HepG2 (cell line): Measurements from ENCODE around the gene ZDHHC19. TPM values are rescaled to one million over a fixed set of nuclear protein-coding genes. Genes with fewer than 3 reads are reported as not detected.
A peak's percentile ranks its signal among the peaks of the same experiment; 100 is the strongest.
"Not testable (repeated sequence)": the region's sequence is repeated elsewhere in the genome, so short reads cannot be mapped to it uniquely, and the experiment has no call there.

ENCODE experiments used
- ATAC-seq: fragments of 200-7000 bp; cut with Tn5 transposase; 3 replicates; pipeline ENCODE4 v1.9.1; 2020; ENCODE audit warnings: mild to moderate bottlenecking, moderate library complexity
- BruUV-seq: library from RNA; stranded (reverse); fragments of 400-500 nt; replicated peaks from 2 replicates; lab custom pipeline; 2021; lab: Mats Ljungman, UMichigan
- CTCF ChIA-PET: fragments of 300-600 bp; formaldehyde crosslinking; extraction: SDS; loops from one replicate; lab custom pipeline; 2021; ENCODE audit warnings: low total read pairs, inconsistent platforms, low intra/inter-chr PET ratio; lab: Yijun Ruan, JAX
- POLR2A ChIA-PET: fragments of 350-600 bp; sonication (Branson Sonifier 250); formaldehyde crosslinking; loops from one replicate; lab custom pipeline; 2020; ENCODE audit warnings: antibody characterized with exemption, inconsistent platforms; lab: Yijun Ruan, JAX
- DNase-seq: peaks from one replicate; pipeline ENCODE4 v3.0.0-alpha.2; 2015; ENCODE audit warnings: low spot score
- FAIRE-seq: peaks from 3 replicates; lab custom pipeline; 2011; peaks lifted over from hg19 to GRCh38; lab: Jason Lieb, UNC
- H2AFZ ChIP-seq: one replicate; pipeline ENCODE4 v1.6.1; 2011; ENCODE audit warnings: low read length, inconsistent platforms
- H3K27ac ChIP-seq: fragments of 300-600 bp; 3 replicates; pipeline ENCODE4 v1.8.0; 2011; ENCODE audit warnings: mixed run types, mild to moderate bottlenecking, mixed read lengths, low read length, inconsistent platforms; ENCODE audit not compliant: insufficient read depth; ENCODE audit errors: extremely low read length
- H3K27me3 ChIP-seq, 2 experiments: fragments of 200-600 bp in 1 of 2; 2 replicates in 1 of 2; 3 replicates in 1 of 2; pipeline versions ENCODE4 v1.6.0 to v1.8.0; 2011; ENCODE audit warnings: low read length in 2 of 2, mild to moderate bottlenecking in 2 of 2, moderate library complexity in 2 of 2, inconsistent platforms in 1 of 2; ENCODE audit not compliant: insufficient read depth in 2 of 2, control insufficient read depth in 1 of 2
- H3K36me3 ChIP-seq, 2 experiments: fragments of 200-600 bp in 1 of 2; replicated peaks in 1 of 2; 2 replicates in 1 of 2; 3 replicates in 1 of 2; pipeline versions ENCODE4 v1.5.1 to v1.8.0; 2011; ENCODE audit warnings: low read length in 2 of 2, inconsistent platforms in 1 of 2; ENCODE audit not compliant: insufficient read depth in 2 of 2, control insufficient read depth in 1 of 2
- H3K4me1 ChIP-seq: 2 replicates; pipeline ENCODE4 v1.5.1; 2012; ENCODE audit warnings: low read length, inconsistent platforms; ENCODE audit not compliant: insufficient read depth
- H3K4me2 ChIP-seq: 2 replicates; pipeline ENCODE4 v1.6.0; 2011; ENCODE audit warnings: low read depth, low read length, inconsistent platforms
- H3K4me3 ChIP-seq, 3 experiments: fragments of 200-600 bp in 1 of 3; sonication (generic), shearing (Covaris generic) in 1 of 3; replicated peaks in 1 of 3; 2 replicates each; pipeline ENCODE4 v1.5.1; 2011 to 2016; ENCODE audit warnings: low read length in 3 of 3, inconsistent platforms in 2 of 3, low read depth in 2 of 3, mild to moderate bottlenecking in 2 of 3, control low read depth in 1 of 3, mixed read lengths in 1 of 3; ENCODE audit not compliant: insufficient read depth in 1 of 3
- H3K79me2 ChIP-seq: one replicate; pipeline ENCODE4 v1.6.1; 2011; ENCODE audit warnings: low read length, inconsistent platforms; ENCODE audit not compliant: insufficient read depth
- H3K9ac ChIP-seq: 2 replicates; pipeline ENCODE4 v1.6.0; 2011; ENCODE audit warnings: mild to moderate bottlenecking, low read depth, low read length, inconsistent platforms; ENCODE audit not compliant: insufficient read depth
- H3K9me3 ChIP-seq: 2 replicates; pipeline ENCODE4 v1.5.1; 2012; ENCODE audit warnings: mild to moderate bottlenecking, low read length
- H4K20me1 ChIP-seq: 2 replicates; pipeline ENCODE4 v1.6.0; 2011; ENCODE audit warnings: inconsistent platforms, mild to moderate bottlenecking, low read length, moderate library complexity; ENCODE audit not compliant: insufficient read depth
- ASH2L ChIP-seq: fragments of 300-600, 200-600 bp; sonication (generic); IDR thresholded peaks from 2 replicates; pipeline ENCODE4 v1.7.0; 2017; ENCODE audit warnings: low read depth, mild to moderate bottlenecking, moderate library complexity, mixed read lengths, low read length; ENCODE audit not compliant: insufficient read length
- ELF4 ChIP-seq: sonication (generic); formaldehyde crosslinking; IDR thresholded peaks from 2 replicates; pipeline ENCODE4 v1.5.0; 2020; ENCODE audit warnings: missing genetic modification reagents, mild to moderate bottlenecking, moderate library complexity, borderline replicate concordance
- KDM2A ChIP-seq: sonication (generic); formaldehyde crosslinking; IDR thresholded peaks from 2 replicates; pipeline ENCODE4 v1.4.0; 2020; ENCODE audit warnings: low read depth, missing genetic modification reagents, borderline replicate concordance
- NFKB2 ChIP-seq: sonication (generic); formaldehyde crosslinking; IDR thresholded peaks from 2 replicates; pipeline ENCODE4 v1.4.0; 2020; ENCODE audit warnings: missing genetic modification reagents, borderline replicate concordance
- NPAS2 ChIP-seq: sonication (generic); formaldehyde crosslinking; IDR thresholded peaks from 2 replicates; pipeline ENCODE4 v1.8.0; 2022; ENCODE audit warnings: mild to moderate bottlenecking, missing genetic modification reagents, borderline replicate concordance
- ZNF773 ChIP-seq: sonication (generic); formaldehyde crosslinking; IDR thresholded peaks from 2 replicates; pipeline ENCODE4 v1.4.0; 2020; ENCODE audit warnings: missing genetic modification reagents, borderline replicate concordance
- ZSCAN25 ChIP-seq: sonication (generic); formaldehyde crosslinking; IDR thresholded peaks from 2 replicates; pipeline ENCODE4 v1.8.0; 2022; ENCODE audit warnings: mild to moderate bottlenecking, missing genetic modification reagents
- WGBS: methylation state at CpG from one replicate; pipeline ENCODE4 v1.1.6; 2017; ENCODE audit warnings: low lambda C conversion rate; 5-methylcytosine and 5-hydroxymethylcytosine counted together
- in situ Hi-C: cut with HindIII; loops from 2 replicates; pipeline ENCODE4 v1.10.0; 2017; ENCODE audit warnings: low pct_unique_long_range_greater_than_20kb; ENCODE audit not compliant: extremely low pct_ligation_motif_present
- intact Hi-C: fragments of 100-400 bp; cut with micrococcal nuclease; formaldehyde crosslinking; loops from one replicate; pipeline ENCODE4 v1.10.0; 2022; ENCODE audit not compliant: unreplicated experiment
- polyA plus RNA-seq, 8 experiments: library from polyadenylated mRNA; depleted of rRNA in 3 of 8; stranded (reverse) in 7 of 8; unstranded in 1 of 8; fragments of >200 nt; fragmentation: Illumina TruSeq in 4 of 8; extraction: Trizol in 4 of 8; gene quantifications; 2 replicates each; pipeline versions ENCODE4 v1.2.1 to v1.2.3, GENCODE V29; 2011 to 2016; ENCODE audit warnings: low read depth in 4 of 8, missing spikeins in 1 of 8, mixed read lengths in 1 of 8; ENCODE audit not compliant: insufficient read depth in 1 of 8
- total RNA-seq, 5 experiments: library from RNA; depleted of rRNA; stranded (reverse); fragments of >200 nt; fragmentation: Illumina TruSeq; extraction: Trizol; gene quantifications; 2 replicates each; pipeline ENCODE4 v1.2.3, GENCODE V29; 2016; ENCODE audit warnings: low read depth in 1 of 5
- TF ChIP-seq, protein P1 (sequence below): fragments of 450-650 bp; IDR thresholded peaks from 2 replicates; pipeline ENCODE4 v1.6.1; 2016
- TF ChIP-seq, protein P2 (sequence below): sonication (generic); formaldehyde crosslinking; IDR thresholded peaks from 2 replicates; pipeline ENCODE4 v1.4.0; 2020; ENCODE audit warnings: missing genetic modification reagents
- TF ChIP-seq, protein P3 (sequence below): sonication (generic); formaldehyde crosslinking; IDR thresholded peaks from 2 replicates; pipeline ENCODE4; 2020; ENCODE audit warnings: missing genetic modification reagents, mild to moderate bottlenecking, borderline replicate concordance

ZDHHC19 gene
- total and polyA plus RNA-seq, 2 of the 13 experiments (the other 11 are each of a cell fraction or from before 2014, with no cell fraction given) = 0.22 to 0.53 TPM

DNA sequence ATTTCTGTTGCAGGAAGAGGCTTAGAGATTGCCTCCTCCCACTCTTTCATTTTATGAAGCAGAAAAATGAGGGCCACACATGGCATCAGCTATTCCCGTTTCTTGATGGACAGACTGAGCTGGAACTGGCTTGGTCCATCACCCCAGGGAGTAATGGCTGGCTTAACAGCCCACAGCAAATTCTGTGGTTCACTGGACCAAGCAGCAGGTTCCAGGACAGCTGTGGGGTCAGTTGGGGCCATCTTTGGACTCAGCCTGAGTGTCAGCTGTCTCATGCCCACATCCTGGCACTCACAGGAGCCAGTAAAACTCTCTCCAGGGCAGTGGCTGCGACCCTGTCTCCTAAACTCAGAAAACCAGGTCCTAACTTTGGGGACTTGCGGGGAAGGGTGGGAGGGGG lies 36.5 kb downstream of the ZDHHC19 start (continued):
- TF ChIP-seq KDM2A (no peak), ASH2L (no peak), NPAS2 (CRISPR knock-in tag) (no peak)
- TF ChIP-seq, protein P1, sequence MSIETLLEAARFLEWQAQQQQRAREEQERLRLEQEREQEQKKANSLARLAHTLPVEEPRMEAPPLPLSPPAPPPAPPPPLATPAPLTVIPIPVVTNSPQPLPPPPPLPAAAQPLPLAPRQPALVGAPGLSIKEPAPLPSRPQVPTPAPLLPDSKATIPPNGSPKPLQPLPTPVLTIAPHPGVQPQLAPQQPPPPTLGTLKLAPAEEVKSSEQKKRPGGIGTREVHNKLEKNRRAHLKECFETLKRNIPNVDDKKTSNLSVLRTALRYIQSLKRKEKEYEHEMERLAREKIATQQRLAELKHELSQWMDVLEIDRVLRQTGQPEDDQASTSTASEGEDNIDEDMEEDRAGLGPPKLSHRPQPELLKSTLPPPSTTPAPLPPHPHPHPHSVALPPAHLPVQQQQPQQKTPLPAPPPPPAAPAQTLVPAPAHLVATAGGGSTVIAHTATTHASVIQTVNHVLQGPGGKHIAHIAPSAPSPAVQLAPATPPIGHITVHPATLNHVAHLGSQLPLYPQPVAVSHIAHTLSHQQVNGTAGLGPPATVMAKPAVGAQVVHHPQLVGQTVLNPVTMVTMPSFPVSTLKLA = no peak

DNA sequence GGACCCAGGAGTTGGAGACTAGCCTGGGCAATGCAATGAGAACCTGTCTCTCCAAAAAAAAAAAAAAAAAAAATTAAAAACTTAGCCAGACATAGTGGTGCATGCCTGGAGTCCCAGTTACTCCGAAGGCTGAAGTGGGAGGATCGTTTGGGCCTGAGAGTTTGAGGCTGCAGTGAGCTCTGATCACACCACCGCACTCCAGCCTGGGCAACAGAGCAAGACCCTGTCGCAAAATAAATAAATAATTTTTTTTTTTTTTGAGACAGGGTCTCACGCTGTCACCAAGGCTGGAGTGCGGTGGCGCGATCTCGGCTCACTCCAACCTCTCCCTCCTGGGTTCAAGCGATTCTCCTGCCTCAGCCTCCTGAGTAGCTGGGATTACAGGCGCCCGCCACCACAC lies 40.9 kb downstream of the ZDHHC19 start:
- H3K9me3 ChIP-seq, H3K4me2 ChIP-seq, CTCF ChIA-PET, in situ Hi-C loops, H3K27me3 ChIP-seq, DNase-seq, FAIRE-seq, ATAC-seq, H2AFZ ChIP-seq, H3K79me2 ChIP-seq, H3K27ac ChIP-seq, H4K20me1 ChIP-seq, H3K9ac ChIP-seq, H3K36me3 ChIP-seq, BruUV-seq, H3K4me3 ChIP-seq: not testable (repeated sequence)
- H3K4me1 ChIP-seq = peaks cover 23% of the 10 kb centered on the region
- POLR2A ChIA-PET = interaction anchor here (0.7 kb wide), 1 partner anchor 168 kb away, joined by 3 read pairs; the partner anchor contains the start of gene TM4SF19
- WGBS = 73% methylated on average over 12 of the region's 12 CpGs
- intact Hi-C loops = loop anchor here (10.0 kb wide), 1 partner anchor 45 kb away; no protein-coding TSS in a partner anchor

DNA sequence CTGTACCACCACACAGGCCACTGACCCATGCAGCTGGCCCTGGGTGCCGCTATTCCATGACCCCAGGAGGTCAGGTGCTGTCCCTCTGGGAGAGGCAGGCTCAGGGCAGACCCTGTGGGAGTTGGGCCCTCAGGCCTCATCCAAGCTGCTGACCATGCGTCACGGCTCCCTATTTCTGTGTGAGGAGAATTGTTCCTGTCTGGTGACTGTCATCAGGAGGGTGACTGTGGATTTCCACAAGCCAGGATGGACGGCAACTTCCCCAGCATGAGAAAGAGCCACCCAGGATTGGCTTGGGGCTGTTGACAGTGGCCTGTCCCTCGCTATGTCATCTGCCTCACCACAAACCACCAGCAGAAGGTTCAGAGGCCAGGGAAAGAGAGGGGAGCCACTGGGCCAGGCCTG lies 41.4 kb downstream of the ZDHHC19 start:
- in situ Hi-C loops = no loop called here
- DNase-seq = no peak
- BruUV-seq = no TSS peak
- H3K36me3 ChIP-seq = no peaks in the 10 kb centered on the region
- WGBS = 40% methylated on average over 4 of the region's 5 CpGs
- peak; percentile 58 for ATAC-seq
- ChIA-PET POLR2A (no interaction called here), CTCF (no interaction called here)
- no peak overlapping the region for H3K9ac ChIP-seq
- no peak overlapping the region for H2AFZ ChIP-seq
- no peaks in the 10 kb centered on the region for H3K79me2 ChIP-seq
- H4K20me1 ChIP-seq = no peaks in the 10 kb centered on the region
- TF ChIP-seq, protein P2, sequence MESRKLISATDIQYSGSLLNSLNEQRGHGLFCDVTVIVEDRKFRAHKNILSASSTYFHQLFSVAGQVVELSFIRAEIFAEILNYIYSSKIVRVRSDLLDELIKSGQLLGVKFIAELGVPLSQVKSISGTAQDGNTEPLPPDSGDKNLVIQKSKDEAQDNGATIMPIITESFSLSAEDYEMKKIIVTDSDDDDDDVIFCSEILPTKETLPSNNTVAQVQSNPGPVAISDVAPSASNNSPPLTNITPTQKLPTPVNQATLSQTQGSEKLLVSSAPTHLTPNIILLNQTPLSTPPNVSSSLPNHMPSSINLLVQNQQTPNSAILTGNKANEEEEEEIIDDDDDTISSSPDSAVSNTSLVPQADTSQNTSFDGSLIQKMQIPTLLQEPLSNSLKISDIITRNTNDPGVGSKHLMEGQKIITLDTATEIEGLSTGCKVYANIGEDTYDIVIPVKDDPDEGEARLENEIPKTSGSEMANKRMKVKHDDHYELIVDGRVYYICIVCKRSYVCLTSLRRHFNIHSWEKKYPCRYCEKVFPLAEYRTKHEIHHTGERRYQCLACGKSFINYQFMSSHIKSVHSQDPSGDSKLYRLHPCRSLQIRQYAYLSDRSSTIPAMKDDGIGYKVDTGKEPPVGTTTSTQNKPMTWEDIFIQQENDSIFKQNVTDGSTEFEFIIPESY = no peak
- TF ChIP-seq ELF4 (CRISPR knock-in tag) (no peak), ZSCAN25 (CRISPR knock-in tag) (no peak), NFKB2 (no peak), ZNF773 (CRISPR knock-in tag) (no peak)
- TF ChIP-seq, protein P3, sequence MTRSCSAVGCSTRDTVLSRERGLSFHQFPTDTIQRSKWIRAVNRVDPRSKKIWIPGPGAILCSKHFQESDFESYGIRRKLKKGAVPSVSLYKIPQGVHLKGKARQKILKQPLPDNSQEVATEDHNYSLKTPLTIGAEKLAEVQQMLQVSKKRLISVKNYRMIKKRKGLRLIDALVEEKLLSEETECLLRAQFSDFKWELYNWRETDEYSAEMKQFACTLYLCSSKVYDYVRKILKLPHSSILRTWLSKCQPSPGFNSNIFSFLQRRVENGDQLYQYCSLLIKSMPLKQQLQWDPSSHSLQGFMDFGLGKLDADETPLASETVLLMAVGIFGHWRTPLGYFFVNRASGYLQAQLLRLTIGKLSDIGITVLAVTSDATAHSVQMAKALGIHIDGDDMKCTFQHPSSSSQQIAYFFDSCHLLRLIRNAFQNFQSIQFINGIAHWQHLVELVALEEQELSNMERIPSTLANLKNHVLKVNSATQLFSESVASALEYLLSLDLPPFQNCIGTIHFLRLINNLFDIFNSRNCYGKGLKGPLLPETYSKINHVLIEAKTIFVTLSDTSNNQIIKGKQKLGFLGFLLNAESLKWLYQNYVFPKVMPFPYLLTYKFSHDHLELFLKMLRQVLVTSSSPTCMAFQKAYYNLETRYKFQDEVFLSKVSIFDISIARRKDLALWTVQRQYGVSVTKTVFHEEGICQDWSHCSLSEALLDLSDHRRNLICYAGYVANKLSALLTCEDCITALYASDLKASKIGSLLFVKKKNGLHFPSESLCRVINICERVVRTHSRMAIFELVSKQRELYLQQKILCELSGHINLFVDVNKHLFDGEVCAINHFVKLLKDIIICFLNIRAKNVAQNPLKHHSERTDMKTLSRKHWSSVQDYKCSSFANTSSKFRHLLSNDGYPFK (CRISPR knock-in tag) = no peak
- H3K4me1 ChIP-seq = peaks cover 27% of the 10 kb centered on the region
- no peak overlapping the region for H3K27ac ChIP-seq
- H3K9me3 ChIP-seq = no peaks in the 10 kb centered on the region
- no peak overlapping the region for H3K4me3 ChIP-seq
- no peak for FAIRE-seq
- no peak overlapping the region for H3K4me2 ChIP-seq
- intact Hi-C loops = loop anchor here (10.0 kb wide), 1 partner anchor 45 kb away; no protein-coding TSS in a partner anchor
- H3K27me3 ChIP-seq = no peaks in the 10 kb centered on the region
